HG03432 (cell line): ENCODE results near the gene ANKRD13D.
"Not testable (repeated sequence)": the region's sequence is repeated elsewhere in the genome, so short reads cannot be mapped to it uniquely, and the experiment has no call there.

Experiments used
- ATAC-seq: cut with Tn5 transposase; IDR thresholded peaks from one replicate; pipeline ENCODE4 v1.9.1; 2021; ENCODE audit warnings: mild to moderate bottlenecking, moderate library complexity; ENCODE audit not compliant: unreplicated experiment

Gene ANKRD13D

GRCh38 chr11:67289226-67289650 lies at the start of gene ANKRD13D:
TSS of gene ANKRD13D (plus strand) at chr11:67289303. CDS start at chr11:67289461, 158 bp downstream.
- peak; percentile 53 for ATAC-seq

- peak; percentile 88 for ATAC-seq
Observed at GRCh38 chr11:67239783-67240575, 49.1 kb upstream of the ANKRD13D start.

- peak; percentile 35 for ATAC-seq
Observed at GRCh38 chr11:67240576-67241389, 48.3 kb upstream of the ANKRD13D start.

- ATAC-seq: no peak
Observed at GRCh38 chr11:67242548-67242947, 46.6 kb upstream of the ANKRD13D start.

GRCh38 chr11:67243051-67243450 lies 46.1 kb upstream of the ANKRD13D start:
- ATAC-seq: no peak

- no peak for ATAC-seq
Observed at GRCh38 chr11:67245046-67245445, 44.1 kb upstream of the ANKRD13D start.

GRCh38 chr11:67247946-67248550 lies 41.1 kb upstream of the ANKRD13D start:
- ATAC-seq: no peak

- no peak for ATAC-seq
Observed at GRCh38 chr11:67248653-67249052, 40.5 kb upstream of the ANKRD13D start.

- no peak for ATAC-seq
Observed at GRCh38 chr11:67250059-67251043, 38.8 kb upstream of the ANKRD13D start.

- no peak for ATAC-seq
Observed at GRCh38 chr11:67251841-67252240, 37.3 kb upstream of the ANKRD13D start.

- ATAC-seq: no peak
Observed at GRCh38 chr11:67252831-67253239, 36.3 kb upstream of the ANKRD13D start.

GRCh38 chr11:67253872-67254624 lies 35.1 kb upstream of the ANKRD13D start:
- ATAC-seq: no peak

GRCh38 chr11:67254798-67255197 lies 34.3 kb upstream of the ANKRD13D start:
- ATAC-seq: no peak

GRCh38 chr11:67255353-67255752 lies 33.8 kb upstream of the ANKRD13D start:
- ATAC-seq: no peak

GRCh38 chr11:67255864-67256263 lies 33.2 kb upstream of the ANKRD13D start:
- no peak for ATAC-seq

GRCh38 chr11:67256477-67257135 lies 32.5 kb upstream of the ANKRD13D start:
- ATAC-seq: no peak

GRCh38 chr11:67260406-67260805 lies 28.7 kb upstream of the ANKRD13D start:
- no peak for ATAC-seq

GRCh38 chr11:67260885-67261639 lies 28.0 kb upstream of the ANKRD13D start:
- ATAC-seq: not testable (repeated sequence)

- ATAC-seq: no peak
Observed at GRCh38 chr11:67261640-67261945, 27.5 kb upstream of the ANKRD13D start.
